ENCODE measurements around the gene FFAR3.

- TF ChIP-seq CTCF (optimal IDR thresholded peaks at IDR 0.05 in 1 of 3, IDR thresholded peaks at IDR 0.05 in 1 of 3, conservative IDR thresholded peaks at IDR 0.05 in 1 of 3; ENCODE audit: extremely low read depth in 1 of 3, insufficient read depth in 2 of 3, low read length in 3 of 3) (peak; percentile 15 to 52 (median 30)), EZH2 (IDR thresholded peaks at IDR 0.05; ENCODE audit: low read length) (no peak)
Measured at GRCh38 chr19:35327642-35328041, 30.6 kb upstream of the FFAR3 start.
